ENCODE measurements around the gene MRM3. TPM values are rescaled to one million over a fixed set of nuclear protein-coding genes. Genes with fewer than 3 reads are reported as not detected.

The MRM3 gene
- total and polyA plus RNA-seq, 2 donors (not counting 1 experiment from before 2014, with no cell fraction given): 11.6 to 20.9 TPM

DNA sequence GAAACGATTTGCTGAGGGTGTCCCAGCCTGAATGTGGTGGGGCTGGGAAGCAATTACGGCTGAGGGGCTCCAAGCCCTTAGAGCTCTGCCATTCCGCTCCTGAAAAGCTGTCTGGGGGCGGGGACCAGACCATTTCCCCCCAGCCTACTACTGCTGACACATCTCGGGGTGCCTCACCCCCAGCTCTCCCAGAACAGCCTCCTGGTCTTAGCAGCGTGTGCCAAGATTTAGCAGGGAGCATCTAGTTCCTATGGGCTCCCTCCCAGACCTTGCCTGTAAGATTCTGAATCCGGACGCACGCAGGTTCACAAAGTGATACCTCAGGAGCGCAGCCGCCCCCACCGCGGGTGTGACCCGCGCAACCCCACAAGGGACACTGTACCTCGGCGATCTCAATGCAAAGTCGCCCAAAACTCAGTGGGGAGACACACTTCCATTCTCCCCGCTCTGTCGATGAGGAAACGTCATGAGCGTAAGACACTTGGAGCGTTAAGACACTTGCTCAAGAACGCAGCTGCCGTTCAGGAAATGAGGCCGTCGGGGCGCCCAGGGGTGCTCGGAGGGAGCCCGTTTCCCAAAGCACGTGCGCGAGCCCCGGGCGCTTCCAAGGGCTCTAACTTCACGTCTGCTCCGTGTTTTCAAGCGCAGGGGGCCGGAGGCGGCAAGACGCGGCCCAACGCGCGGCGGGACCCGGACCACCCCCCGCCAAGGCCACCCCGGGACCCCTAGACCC lies 30.7 kb upstream of the MRM3 start:
- no peaks in the 10 kb centered on the region for H3K9me3 Mint-ChIP-seq (ENCODE audit: insufficient read depth)
- no peaks in the 10 kb centered on the region for H3K9me3 ChIP-seq (ENCODE audit: control extremely low read depth in 1 of 3, control insufficient read depth in 2 of 3, insufficient read depth in 1 of 3, low read length in 2 of 3)
- H3K4me2 ChIP-seq (replicated peaks; ENCODE audit: low read depth, low read length, poor library complexity, severe bottlenecking): peak overlapping the region; percentile 100
- H3K27ac ChIP-seq (ENCODE audit: low read length in 2 of 2): peak overlapping the region; percentile 29 to 87
- peak overlapping the region; percentile 96 for H3K4me3 Mint-ChIP-seq
- H3K79me2 ChIP-seq (ENCODE audit: control insufficient read depth, insufficient read depth, low read length): peaks cover 40% of the 10 kb centered on the region
- no peaks in the 10 kb centered on the region for H3K27me3 Mint-ChIP-seq
- no peak for TF ChIP-seq EZH2 (IDR thresholded peaks at IDR 0.05; ENCODE audit: borderline replicate concordance, insufficient read depth, low read depth, low read length, poor library complexity, severe bottlenecking)
- TF ChIP-seq, protein P1, sequence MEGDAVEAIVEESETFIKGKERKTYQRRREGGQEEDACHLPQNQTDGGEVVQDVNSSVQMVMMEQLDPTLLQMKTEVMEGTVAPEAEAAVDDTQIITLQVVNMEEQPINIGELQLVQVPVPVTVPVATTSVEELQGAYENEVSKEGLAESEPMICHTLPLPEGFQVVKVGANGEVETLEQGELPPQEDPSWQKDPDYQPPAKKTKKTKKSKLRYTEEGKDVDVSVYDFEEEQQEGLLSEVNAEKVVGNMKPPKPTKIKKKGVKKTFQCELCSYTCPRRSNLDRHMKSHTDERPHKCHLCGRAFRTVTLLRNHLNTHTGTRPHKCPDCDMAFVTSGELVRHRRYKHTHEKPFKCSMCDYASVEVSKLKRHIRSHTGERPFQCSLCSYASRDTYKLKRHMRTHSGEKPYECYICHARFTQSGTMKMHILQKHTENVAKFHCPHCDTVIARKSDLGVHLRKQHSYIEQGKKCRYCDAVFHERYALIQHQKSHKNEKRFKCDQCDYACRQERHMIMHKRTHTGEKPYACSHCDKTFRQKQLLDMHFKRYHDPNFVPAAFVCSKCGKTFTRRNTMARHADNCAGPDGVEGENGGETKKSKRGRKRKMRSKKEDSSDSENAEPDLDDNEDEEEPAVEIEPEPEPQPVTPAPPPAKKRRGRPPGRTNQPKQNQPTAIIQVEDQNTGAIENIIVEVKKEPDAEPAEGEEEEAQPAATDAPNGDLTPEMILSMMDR (IDR thresholded peaks at IDR 0.05): no peak
- H3K4me1 ChIP-seq (ENCODE audit: control insufficient read depth in 2 of 2, insufficient read depth in 2 of 2, low read length in 2 of 2): peaks cover 18 to 27% of the 10 kb centered on the region in 2 donors
- intact Hi-C loops (cut with micrococcal nuclease): loop anchor here (1.0 to 2.0 kb wide), 6 partner anchors 11 to 339 kb away; partner anchors contain the start of genes GLOD4, MRM3, TLCD3A and VPS53
- H3K36me3 ChIP-seq (replicated peaks in 1 of 2; ENCODE audit: control extremely low read depth in 1 of 2, control insufficient read depth in 1 of 2, extremely low read depth in 1 of 2, insufficient read depth in 2 of 2, low read length in 1 of 2): peaks cover 0 to 16% of the 10 kb centered on the region in 2 experiments
- DNase-seq (peak; percentile 80), ATAC-seq (ENCODE audit: low read depth) (peak; percentile 22)
- H3K27ac Mint-ChIP-seq: peak overlapping the region; percentile 90
- H4K20me1 ChIP-seq (ENCODE audit: control insufficient read depth, insufficient read depth, low read length, poor library complexity, severe bottlenecking): peaks cover 20% of the 10 kb centered on the region
- POLR2A ChIA-PET: interaction anchor here (2.5 kb wide), 1 partner anchor 36 kb away, joined by 15 read pairs; the partner anchor contains the start of gene VPS53
- peak overlapping the region; percentile 66 to 89 (median 81) for H3K4me3 ChIP-seq (ENCODE audit: control extremely low read depth in 1 of 5, extremely low read depth in 1 of 5, insufficient read depth in 1 of 5, low read depth in 2 of 5, low read length in 4 of 5)
- H2AFZ ChIP-seq (ENCODE audit: insufficient read depth, low read depth, low read length, poor library complexity, severe bottlenecking): peak overlapping the region; percentile 100
- WGBS (ENCODE audit: insufficient coverage): 1% methylated on average over 49 of the region's 49 CpGs
- CTCF ChIA-PET: interaction anchor here (0.6 to 3.2 kb wide), 4 partner anchors 10 to 339 kb away, joined by 3 to 9 read pairs (median 6); partner anchors contain the start of gene TIMM22
- no peaks in the 10 kb centered on the region for H3K27me3 ChIP-seq (replicated peaks in 1 of 4; ENCODE audit: control extremely low read depth in 1 of 4, control insufficient read depth in 3 of 4, insufficient read depth in 4 of 4, low read length in 3 of 4)
- H3K9ac ChIP-seq (ENCODE audit: low read length): peak overlapping the region; percentile 95
- H3K4me1 Mint-ChIP-seq: peaks cover 38% of the 10 kb centered on the region

Measured in B cell (primary cell).